SKM-1 treated with dmso at 0.1 percent for 144 hours (cell line): ENCODE measurements around the gene DLG2.

Experiments used
- DNase-seq: peaks from one replicate; lab custom pipeline; 2025; ENCODE audit not compliant: unreplicated experiment; lab: John Stamatoyannopoulos, UW

Gene DLG2

DNA sequence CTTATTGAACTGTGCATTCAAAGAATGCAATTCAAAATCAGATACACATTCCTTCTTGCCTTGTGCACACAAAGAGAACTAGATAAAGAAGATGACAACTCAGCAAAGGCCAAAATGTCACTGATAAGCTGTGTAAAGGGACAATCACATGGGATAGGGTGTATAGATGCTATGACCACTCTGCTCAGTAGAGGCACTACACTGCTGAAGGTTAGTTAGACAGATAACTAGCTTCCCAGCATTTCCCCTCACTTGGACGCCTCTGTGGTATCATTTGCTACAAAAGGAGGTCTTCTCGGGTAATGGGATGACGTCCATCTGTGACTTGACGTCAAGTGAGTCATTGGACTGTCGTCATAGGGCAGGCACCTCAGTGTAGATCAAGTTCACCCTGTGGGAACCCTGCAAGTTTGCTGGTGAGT lies 1916.0 kb downstream of the DLG2 start:
- DNase-seq: no peak

- no peak for DNase-seq
Measured at GRCh38 chr11:83709434-83709833, 1917.7 kb downstream of the DLG2 start.

DNA sequence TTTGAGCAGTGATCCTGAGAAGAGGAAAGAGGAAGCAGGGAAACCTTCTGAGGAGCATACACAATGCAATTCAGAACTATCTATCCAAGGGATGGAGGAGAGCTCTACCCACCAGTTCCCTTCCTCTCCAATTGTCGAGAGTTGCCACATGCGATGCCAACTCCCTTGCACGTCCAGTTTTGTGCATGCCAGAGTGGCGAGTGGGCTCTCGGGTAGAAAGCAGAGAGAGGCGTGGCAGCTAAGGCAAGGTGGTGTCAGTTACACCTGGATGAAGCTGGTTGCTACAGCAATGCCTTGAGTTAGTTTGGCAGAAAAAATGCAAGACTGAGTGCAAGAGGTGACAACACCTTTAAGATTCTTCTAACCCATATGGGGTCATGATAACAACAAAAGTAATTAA lies 1920.6 kb downstream of the DLG2 start:
- DNase-seq: no peak

DNA sequence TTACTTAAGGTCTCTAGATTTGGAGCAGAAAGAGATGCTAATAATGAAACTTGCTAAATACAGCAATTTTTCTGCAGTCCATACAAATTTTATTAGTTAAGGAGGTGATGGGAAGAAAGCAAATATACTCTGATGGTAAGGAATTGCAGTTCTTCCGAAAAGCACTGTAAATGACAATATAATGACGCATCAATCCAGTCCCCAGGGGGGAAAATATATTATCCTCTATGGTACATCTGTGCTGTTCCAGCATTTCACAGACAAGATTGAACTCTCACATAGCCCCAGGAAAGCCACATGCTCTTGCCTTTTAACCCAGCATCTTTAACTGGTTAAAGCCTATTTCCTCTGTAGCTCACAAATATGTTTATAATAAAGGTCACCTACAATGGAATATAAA lies 1924.3 kb downstream of the DLG2 start:
- DNase-seq: no peak

- DNase-seq: no peak
Measured at GRCh38 chr11:83697518-83697917, 1929.6 kb downstream of the DLG2 start.

DNA sequence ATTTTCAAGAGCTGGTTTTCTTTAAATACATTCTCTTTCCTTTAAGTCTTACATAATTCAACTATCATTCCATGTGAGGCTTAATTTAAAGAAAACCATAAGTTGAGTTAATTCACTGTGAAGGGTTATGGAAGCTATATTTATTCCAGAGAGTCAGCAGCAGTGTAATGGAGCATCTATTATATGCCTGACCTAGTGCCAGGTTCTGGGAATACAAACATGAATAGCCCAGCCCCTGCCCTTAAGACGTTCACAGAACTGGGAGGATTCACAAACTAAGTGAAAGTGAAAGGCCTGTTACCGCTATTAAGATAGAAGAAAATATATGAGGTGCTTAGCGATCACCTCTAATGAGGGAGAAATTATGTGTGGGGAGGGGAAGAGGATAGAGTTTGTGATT lies 1932.1 kb downstream of the DLG2 start:
- no peak for DNase-seq

DNA sequence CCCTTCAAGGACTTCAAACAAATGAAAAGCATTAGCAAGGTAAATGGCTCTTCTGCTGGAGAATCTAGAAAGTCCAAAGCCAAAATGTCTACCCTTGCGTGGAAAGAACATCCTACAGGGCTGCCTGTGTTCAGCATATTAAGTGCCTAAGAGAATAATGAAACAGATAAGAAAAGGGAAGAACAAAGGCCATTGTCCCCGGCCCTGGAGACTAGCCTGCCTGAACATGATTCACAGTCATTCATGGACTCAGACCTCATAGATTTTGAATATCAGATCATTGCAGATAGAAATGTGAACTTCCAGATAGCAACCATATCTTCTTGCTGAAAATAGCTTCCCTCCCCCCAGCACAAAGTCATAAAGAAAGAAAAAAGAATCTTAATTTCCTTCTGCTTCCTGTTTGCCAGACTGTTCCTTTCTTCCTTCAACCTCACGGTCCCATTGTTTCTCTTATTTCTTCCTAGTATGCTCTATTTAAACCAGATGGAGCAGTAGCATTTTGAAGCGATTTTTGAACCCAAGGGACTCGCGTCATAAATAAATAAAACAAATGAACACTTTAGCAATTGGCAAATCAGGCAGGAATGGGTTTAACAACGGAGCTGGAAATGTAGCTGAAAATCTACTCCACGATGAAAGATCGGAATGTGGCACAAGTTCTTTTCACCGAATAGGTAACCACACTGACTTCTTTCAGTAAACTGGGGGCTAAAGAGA lies 1932.8 kb downstream of the DLG2 start:
- DNase-seq: no peak

- DNase-seq: no peak
Measured at GRCh38 chr11:83693306-83693992, 1933.7 kb downstream of the DLG2 start.

DNA sequence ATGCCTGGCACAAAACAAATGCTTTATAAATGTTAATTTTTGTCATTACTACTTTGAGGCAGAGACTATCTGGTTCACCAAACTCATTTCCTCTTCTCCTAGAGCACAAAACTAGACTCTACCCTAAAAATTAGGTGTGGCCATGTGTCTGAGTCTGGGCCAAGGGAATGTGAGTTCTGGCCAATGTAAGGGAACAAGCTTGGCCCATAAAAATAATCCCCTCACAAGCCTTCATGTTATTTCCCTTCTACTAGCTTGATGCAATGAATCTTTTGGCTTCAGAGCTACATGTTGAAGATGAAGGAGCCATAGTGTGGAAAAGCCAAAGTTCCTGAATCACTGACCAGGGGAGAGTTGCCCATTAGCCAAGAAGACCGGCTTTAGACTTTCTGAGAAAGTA lies 1934.5 kb downstream of the DLG2 start:
- DNase-seq: no peak

DNA sequence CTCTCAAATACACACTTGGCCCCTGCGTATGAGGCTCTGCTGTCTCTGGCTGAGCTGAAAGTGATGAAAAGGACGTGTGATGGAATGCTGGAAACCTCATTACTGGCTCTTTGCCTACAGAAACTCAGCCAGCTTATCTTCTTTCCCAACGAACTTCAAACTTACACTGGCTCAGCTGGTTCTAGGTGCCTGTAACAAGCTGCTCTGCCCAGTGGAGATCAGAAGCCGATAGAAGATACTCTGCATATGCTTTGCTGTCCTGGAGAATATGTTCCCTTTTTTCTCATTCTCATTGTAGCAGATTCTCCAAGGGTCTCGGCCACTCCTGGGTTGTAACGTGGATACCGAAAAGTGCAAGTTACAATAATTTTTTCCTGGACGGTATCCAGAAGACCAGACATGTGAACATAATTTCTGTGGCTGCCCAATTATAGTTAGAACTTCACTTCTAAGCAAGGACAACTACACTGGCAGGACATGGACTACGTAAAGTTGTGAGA lies 1935.6 kb downstream of the DLG2 start:
- DNase-seq: no peak

- no peak for DNase-seq
Measured at GRCh38 chr11:83689144-83689780, 1937.9 kb downstream of the DLG2 start.

GRCh38 chr11:83687787-83688186 lies 1939.4 kb downstream of the DLG2 start:
- no peak for DNase-seq

DNA sequence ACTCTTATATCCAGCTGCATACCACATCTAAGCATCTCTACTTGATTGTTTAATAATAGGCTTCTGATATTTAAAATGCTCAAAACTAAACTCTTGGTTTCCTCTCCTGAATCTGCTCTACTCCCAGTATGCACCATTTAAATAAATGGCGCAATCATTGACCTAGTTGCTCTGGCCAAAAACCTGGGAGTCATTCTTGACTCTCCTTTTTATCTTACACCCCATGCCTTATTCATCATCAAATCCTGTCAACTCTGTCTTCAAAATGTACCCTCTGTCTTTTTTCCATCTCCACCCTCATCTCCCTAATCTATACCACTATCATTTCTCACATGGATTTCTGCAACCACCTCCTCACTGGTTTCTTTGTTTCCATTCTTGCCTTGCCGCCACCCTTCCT lies 1941.4 kb downstream of the DLG2 start:
- no peak for DNase-seq

DNA sequence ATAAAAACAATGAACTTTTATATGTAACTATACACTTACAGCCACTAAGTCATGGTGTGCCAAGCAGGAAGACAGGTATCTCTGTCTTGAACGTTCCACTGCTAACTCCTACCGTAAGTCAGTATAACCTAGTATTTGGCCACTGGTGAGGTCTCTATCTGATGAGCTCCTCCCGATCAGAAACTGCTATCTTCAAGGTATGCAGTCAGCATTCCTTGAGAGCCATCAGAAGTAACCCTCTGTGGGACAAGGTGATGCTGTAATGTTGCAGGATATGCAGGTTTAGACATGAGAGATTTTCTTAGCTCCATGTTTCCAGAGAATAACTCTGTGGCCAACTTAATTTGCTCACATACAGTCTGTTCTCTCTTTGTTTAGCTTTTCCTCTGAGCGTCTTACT lies 1943.1 kb downstream of the DLG2 start:
- no peak for DNase-seq

GRCh38 chr11:83682611-83682973 lies 1944.6 kb downstream of the DLG2 start:
- no peak for DNase-seq

GRCh38 chr11:83681906-83682610 lies 1945.1 kb downstream of the DLG2 start:
- no peak for DNase-seq

DNA sequence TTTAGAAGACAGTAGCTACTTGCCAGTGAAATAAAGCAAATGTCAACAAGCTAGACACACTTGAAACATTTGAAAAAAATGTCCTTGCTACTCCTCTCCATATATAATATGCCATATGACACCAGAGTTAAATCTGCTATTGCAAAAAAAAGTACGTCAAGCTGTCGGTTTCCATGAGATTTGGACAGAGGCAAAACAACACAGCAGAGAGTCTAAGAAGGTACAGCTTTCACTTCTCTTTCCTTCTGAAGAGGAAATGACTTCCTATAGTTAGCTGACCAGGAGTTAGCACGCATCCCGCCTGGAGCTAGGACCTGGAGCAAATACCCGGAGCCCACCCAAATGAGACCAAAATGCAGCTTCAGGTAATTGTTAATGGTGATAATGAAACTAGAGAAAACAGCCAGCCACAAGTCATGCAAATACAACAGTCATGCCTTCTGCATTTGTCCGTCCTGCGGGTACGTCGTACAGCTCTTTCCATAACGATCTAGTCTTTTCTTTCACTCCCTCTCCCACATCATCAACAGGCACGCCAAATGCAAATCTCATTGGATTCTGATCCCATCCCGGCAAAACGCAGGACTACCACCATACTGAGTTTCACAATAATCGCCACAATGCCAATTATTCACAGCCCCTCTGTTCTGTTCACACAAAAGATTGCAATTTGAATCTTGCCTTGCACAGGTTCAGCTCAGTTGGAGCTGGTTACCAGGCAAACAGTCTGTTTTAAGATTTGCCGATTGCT lies 1945.9 kb downstream of the DLG2 start:
- no peak for DNase-seq

DNA sequence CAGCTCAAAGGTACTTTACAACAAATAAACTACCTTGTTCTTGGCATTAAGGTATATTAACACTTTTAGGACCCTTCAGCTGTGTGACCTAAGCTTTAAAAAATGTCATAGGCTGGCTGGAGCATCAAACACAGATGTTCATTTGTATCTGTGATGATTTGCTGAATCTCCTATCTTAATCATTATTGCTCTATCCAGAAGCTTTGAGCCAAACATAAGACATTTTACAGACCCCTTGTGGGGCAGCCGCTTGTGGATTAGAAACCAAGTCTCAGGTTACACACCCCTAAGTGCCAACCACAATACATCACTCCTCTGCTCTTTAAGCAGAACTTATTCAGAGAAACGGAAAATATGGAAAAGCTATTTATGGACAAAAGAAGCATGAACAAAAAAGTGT lies 1946.8 kb downstream of the DLG2 start:
- no peak for DNase-seq

- DNase-seq: no peak
Measured at GRCh38 chr11:83678831-83679584, 1948.1 kb downstream of the DLG2 start.

DNA sequence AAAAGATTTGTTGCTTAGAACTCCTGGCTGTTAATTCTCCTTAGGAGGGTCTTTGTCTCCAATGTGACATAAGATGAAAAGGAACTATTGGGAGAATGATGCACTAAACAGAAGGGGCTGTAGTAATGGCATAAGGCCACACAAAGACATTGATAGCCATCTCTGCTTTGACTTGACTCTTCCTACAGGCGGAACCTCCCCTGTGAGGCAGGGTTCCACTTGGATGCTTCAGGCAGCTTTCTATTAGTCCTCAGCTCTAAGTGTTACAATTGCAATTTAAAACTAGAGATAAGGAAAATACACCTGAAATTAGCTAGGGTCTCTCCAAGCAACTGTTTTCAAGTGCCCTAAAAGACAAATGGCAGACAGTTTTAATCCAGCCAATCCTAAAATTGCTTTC lies 1949.4 kb downstream of the DLG2 start:
- DNase-seq: no peak
